ENCODE measurements around the gene ABCC10.
A peak's percentile ranks its signal among the peaks of the same experiment; 100 is the strongest.
"Not testable (repeated sequence)": the region's sequence is repeated elsewhere in the genome, so short reads cannot be mapped to it uniquely, and the experiment has no call there.

ABCC10 gene

DNA sequence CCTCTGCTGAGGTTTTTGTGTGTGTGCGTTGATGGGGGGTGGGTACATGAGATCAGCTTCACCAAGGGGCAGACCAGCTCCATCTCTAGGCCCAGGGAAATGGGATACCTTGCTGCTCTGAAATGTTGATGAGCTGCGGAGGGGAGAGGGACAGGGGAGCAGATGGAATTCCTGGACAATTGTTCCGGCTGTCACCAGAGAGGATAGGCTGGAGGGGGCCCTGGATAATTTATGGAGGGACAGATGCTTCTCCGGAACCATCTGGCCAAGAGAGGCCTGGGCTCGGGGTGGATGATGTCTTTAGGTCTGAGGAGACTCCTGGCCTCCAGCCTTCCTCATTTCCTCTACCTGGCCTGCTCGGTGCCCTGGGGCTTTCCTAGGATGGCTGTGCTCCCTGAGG lies 48.2 kb downstream of the ABCC10 start:
- DNase-seq: no peak

DNA sequence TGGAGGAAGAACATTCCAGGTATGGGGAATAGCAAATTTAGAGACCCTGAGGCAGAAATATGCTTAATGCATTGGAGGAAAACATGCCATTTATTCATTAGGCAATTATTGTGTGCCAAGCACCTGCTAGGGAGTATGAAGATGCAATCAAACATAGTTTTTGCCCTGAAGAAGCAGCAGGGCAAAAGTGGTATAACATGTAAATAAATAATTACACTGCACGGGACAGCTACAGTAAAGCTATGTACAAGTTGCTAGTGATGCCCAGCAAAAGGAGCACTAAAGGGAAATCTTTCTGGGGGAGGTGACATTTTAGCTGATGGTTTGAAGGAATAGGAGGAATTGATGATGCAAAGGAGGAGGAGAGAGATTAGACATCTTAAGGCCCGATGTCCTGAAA lies 49.4 kb downstream of the ABCC10 start:
- no peak for DNase-seq

DNA sequence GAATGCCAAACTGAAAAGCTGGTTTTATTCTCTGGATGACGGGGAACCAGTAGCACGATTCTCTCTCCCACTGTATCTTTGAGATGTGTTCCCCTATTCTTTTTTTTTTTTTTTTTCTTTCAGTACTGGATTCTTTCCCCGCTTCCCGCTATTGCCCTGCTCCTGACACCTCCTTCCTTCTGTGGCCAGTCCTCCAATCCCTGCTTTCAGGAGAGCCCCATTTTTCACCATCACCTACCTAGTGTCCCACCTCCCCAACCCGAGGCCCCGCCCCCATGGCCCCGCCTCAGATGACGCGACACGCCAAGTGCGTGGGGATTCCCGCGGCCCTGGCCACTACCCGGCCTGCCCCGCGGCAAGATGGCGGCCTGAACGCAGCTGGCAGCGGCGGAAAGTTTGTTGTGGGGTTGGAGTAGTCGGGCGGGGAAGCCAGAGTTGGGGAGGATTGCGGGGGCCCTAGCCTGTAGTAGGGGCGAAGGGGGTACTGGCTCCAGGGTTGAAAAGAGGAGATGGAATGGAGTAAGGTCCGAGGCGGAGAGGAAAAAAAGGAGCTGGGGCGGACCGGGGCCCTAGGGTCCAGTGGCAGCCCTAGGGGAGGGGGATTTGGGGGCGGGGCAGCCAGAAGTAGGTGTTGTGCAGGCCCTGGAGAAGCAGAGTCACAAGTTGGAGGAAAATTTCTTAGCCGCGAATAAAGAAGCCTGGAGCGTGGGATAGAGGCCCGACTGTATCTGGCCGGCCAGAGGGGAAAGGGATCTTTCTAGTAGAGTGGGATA lies 50.1 kb downstream of the ABCC10 start, which contains the start of gene TJAP1:
TJAP1 (plus strand) TSS at position 336 of the 773 bp plus-strand sequence. CDS start 21,432 bp downstream, outside the sequence.
- peak; percentile 96 for DNase-seq

DNA sequence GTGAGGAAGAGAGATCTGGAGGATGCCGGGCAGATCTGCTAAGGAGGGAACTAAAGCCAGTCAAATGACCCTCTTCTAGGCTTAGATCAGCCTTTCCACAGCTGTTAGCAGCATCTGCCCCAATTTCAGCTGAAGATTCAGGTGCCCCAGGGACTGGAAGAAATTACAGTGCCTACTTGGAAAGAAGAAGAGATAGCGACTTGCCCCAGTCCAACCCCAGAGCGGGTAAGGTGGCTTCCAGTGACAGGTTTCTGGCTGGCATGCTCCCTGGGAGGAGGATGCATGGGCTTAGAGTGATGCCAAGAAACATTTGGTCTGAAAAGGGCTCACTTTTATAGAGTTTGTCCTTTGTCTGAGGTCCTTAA lies 50.6 kb downstream of the ABCC10 start:
- DNase-seq: no peak

DNA sequence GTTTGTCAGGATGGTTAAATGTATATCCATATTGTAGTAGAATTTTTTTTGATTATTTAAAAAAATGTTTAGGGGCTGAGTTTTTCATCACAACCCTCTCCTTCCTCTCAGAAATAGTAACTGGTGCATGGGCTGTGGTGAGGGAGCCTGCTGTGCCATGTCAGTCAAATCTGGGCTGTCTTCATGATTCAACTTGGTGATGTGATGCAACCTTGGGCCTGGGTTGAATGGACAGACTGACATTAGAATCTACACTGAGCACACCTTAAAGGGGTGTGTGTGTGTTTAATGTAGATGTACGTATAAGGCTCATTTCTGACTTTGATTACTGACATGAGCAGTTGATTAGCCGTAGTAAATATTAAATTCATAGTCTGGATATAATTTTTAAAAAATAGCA lies 53.7 kb downstream of the ABCC10 start:
- DNase-seq: no peak

DNA sequence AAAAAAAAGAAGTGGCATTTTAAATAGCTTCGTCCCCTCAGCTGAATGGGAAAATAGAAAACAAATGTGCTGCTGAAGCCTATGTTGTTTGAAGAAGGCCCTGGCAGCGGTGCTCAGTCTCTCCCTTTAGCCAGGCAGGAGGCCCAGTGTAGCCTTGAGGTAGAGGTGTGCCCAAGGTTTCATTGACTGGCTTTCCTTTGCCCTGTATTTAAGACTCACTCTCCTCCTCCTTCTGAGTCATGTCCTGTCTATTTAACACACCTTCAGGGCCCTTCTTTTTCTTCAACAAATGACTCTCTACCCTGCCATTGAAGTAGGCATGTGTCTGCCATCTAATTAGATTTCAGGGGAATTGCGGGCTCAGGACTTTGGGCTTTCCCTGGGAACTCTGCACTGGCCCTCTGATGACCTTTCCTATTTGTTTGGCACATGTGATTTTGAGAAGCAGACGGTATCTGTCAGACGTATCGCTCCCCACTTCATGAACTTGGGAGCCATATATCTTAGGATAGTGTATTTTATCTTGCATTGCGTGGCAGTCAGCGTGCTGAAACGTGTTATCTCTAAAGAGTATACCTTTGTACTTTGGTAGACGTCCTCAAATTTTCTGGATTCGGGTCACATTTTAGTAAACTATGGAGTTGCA lies 54.4 kb downstream of the ABCC10 start:
- no peak for DNase-seq

DNA sequence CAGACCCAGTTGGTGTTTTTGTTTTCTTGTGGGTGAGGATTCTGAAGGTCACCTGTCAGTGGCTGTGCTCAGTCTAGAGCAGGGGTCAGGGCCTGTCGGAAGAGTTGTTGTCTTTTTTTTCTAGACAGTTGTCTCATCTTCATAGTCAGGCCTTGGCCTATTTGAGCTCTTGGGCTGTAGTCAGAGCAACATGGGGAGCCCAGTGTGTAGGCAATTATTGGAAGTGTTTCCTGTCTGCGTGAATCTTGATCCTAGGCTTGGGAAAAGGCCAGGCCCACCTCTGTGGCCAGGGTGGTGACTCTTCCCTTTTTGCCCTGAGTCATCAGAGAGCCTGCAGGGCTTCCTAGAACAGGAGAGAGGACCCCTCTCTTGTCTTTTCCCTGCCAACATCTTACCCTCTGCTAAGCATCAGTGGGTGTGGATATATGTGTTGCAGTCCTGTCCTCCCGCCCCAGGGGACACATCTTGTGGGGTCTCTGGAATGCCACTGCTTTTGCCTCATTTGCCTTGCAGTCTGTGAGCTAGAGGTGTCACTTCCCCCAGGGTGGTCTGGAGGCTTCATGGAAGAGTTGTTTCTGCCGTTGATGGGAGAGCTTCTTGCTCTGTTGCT lies 61.4 kb downstream of the ABCC10 start:
- DNase-seq: no peak

DNA sequence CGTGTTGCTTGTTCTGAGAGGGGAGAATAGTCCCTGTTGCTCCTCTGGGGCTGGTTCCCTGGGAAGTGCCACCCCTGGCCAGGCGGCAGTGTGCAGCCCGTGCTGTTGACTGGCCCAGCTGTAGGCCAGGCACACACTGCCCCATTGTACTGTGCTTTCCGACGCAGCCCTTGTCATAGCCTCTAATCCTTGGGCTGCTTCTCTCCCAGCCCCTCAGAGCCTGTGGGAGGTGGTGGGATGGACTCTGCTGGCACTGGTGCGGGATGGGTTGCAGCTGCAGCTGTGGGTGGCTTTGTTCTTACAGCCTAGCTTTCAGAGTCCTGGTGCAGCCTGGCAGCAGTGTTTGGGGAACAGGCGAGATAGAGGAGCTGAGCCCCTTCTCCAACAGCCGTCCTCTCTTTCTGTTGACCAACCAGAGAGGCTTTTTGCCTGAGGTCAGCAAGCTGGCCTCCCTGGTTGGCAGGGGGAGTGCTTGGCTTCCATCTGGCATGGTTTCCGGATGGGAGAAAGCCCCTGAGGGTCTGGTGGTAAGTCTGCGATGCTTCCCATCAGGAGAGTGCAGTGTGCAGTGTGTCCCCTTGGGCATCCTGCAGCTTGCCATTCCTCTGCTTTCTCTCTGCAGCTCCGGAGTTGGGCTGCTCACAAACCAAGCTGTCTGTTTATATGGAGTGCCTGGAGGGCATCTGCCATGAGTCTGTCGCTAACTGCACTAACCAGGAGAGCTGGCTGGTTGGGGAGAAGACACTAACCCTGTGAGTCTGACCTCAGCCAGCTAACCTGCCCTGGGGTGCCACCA lies 62.1 kb downstream of the ABCC10 start:
- no peak for DNase-seq

DNA sequence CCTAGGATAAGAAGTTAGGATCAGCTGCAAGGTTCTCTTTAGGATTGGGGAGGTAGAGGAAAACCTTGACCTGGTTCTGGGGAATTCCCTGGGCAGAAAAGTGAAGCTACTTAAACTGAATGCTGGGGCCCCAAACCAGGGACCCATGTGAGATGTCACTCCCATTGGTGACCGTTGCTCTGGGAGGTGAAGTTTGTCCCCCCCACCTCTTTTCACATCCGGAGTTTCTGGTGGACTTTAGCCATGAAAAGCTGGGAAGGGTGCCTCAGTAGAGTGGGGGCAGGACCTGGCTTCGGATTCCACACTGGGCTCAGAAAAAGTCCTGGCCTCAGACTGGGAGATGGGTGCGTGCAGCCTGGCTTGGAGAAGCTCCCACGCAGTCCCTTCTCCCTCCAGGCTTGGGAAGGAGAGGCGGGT lies 63.2 kb downstream of the ABCC10 start:
- no peak for DNase-seq

DNA sequence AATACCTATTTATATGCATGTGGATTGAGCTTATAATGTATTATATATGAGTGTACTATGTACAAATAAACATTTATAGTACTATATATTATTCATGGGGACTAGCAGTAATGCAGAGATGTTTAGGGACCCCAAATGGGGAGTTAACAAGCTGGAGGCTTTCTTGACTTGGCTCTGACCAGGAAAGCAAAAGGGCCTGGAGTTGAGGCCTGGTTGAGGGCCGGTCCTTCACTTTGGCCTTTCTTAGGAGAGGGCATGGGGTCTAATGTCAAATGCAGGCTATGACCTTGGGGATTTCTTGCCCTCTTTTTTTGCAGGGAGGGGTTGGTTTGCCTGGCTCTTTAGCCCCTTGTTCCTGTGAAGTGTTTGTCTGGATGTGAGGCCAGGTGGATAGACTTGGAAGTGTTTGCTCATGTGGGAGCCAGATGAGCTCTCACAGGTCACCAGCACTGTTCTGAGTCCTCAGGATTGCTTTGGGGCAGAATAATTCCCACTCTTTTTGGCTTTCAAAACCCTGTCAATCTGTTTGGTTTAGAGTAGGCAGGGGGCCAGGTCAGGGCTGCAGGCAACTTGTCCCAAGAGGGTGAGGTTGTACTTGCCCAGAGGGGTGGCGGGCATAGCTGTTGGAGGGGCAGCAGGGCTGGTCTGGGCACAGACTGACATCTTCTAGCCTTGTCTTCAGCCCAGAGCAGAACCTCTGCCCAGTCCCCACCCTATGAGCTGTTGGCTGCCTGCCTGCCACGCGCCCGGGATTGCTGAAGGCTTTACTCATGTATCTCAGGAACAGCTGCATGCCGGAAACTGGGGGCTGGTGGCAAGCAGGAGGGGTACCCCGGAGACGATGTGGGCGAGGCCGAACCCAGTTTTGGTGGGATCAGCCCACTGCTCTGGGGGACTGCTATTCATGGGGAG lies 64.7 kb downstream of the ABCC10 start:
- no peak for DNase-seq

DNA sequence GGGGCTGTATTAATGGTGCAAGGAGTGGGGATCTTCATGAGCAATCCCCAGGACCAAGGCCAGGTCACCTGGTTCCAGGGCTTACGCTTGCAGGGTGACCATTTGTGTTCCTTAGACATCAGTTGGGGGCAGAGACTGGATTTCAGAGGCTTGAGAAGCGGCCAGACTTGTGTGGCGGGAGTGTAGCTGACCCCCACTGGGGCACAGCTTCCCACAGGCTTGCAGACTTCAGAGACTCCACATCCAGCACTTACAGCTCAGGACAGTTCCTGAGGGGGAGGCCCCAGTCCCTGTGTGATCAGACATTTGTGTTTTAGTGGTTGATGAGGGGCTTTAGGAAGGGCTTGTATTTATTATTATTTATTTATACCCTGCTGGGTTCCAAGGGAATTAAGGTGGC lies 65.3 kb downstream of the ABCC10 start:
- no peak for DNase-seq

DNA sequence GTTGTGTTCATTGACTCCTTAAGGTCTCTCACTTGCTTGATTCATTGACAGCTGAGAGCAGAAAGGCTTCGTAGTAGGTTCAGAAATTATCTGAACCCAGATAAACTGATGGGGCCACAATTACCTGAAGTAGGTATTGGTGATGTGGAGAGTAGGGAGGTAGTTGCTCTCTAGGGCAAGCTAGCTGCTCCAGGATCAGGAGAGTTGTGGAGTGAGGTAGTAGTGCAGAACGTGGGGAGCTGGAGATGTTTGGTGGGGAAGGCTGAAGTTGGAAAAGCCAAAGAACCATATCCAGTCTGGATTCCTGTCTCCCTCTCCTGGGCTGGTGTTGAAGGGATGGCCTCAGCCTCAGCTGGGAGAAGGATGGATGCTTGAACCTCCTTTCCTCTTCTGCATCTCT lies 65.9 kb downstream of the ABCC10 start:
- DNase-seq: no peak

DNA sequence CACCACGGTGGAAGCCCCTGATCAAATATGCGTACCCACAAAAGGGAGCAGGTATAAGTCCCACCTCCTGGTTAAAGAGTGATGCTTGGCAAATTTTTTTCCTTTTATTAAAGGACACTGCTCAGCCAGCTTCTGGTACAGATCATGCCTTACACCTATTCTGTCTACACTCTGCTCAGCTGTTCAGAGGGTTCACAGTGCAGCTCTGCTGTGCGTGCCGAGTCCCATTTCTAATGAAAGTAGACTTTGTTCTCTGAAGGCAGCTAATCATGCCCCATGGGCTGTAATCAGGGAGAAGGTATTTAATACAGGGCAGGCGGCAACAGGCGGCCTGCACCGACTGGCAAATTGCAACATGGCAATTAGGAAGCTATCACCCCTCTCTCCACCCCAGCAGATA lies 66.5 kb downstream of the ABCC10 start:
- no peak for DNase-seq

DNA sequence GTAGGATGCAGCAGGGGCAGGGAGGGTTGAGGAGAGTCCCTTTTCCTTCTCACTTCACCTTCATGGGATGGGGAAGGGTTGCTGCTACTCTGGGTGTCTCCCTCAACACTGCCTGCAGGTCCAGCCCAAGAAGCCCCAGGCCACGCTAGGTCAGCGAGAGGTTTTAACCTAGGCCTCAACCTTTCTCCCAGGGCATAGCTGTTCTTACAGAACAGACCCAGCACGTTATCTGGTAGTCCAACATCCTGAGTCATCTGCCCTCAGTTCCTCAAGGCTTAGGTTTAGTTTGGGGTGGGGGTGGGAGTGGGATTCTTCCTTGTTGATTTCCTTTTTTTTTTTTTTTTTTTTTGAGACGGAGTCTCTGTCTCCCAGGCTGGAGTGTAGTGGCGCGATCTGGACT lies 67.0 kb downstream of the ABCC10 start:
- DNase-seq: no peak

DNA sequence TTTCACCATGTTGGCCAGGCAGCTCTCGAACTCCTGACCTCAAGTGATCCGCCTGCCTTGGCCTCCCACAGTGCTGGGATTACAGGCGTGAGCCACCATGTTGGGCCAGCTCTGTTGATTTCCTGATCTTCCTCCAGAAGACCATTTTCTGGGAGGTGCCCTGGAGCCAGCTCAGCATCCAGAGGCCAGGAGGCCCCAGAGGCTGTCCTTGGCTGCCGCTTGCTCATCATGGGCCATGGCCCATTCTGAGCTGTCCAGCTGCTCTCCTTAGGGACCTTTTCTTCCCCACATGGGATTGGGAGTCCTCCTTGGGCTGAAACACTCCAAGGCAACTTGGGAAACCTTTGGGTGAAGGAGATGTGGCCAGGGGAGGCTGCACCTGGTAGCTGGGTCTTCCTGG lies 67.4 kb downstream of the ABCC10 start:
- no peak for DNase-seq

DNA sequence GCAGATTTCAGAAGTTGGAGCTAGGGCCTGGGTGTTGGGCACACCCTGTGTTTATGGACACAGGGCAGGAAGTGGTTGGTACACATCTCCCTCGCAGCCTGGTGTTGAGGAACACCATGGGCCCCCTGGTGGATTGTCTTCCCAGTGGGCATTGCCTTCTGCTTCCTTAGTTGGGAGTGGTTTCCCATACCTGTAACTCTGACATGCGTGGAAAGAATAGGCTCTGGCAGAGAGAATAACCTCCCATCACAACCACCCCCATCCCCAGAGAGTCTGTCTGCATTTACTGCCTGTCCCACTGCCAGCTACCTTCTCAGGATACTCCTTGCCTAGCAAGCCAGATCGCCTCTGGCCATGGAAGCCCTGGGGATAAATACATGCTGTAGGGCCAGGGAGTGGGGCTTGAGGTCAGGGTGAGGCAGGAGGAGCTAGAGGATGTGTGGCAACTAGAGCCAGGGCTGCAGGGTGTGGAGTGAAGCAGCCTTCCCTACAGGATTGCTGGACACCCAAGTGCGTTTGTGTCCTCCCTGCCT lies 68.1 kb downstream of the ABCC10 start:
- DNase-seq: no peak

DNA sequence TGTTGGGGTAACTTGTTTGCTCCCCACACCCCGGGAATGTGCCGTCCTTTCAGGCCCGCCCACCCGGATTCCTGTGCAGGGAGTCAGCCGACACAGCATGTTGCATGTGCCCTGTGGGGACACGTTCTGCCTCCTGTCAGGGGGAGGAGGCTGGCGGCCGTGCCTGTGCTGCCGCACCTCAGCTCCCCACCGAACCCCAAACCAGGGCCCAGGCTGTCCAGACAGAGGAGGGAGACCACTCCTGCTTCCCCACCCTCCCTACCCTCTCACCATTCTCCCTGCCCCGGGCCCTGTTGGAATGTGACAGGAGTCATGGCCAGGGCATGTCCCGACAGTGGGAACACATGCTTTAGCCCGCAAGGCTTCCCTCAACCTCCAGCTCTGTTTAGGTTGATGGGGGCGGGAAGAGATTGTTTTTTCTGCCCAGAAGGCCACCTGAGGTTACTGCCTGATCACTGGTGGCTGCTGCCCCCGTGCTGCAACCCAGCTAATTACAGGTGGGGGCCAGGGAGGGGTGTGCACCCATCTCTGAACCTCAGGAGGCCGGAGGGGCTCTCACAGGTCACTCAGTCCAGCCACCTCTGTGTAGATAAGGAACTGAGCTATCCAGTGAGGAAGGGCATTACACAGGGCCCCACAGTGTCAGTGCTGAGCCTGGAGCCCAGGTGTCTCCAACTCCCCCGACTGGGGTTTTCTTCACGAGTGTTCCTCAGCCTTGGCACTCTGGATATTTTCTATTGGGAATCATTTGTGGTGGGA lies 69.2 kb downstream of the ABCC10 start:
- no peak for DNase-seq

DNA sequence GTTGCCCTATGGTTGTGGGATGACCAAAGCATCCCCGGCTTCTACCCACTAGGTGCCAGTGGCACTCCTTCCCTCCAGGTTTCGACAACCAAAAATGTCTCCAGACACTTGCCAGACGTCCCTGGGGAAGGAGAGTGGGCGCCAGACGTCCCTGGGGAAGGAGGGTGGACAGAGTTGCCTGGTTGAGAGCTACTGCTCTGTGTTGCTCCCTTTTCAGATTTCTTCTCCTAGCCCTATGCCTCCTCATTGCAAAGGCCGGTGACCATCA lies 69.7 kb downstream of the ABCC10 start:
- DNase-seq: no peak

DNA sequence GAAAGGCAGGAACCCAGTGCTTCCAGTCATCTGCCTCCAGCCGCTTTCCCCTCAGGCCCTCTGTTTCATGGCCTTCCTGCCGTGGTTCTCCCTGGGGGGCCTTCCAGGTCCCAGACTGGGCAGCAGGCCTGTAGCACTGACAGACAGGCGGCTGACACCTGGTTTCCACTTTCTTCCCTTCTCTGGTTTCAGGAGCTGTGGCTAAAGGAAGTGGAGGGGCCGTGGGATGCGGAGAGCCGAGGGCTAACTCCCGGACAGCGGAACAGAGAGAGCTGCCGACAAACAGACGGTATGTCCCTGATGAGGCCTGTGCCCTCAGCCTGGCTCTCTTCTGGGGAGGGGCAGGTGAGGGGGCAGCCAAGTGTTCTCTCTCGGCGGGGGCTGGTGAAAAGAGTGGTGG lies 70.3 kb downstream of the ABCC10 start:
- DNase-seq: no peak

DNA sequence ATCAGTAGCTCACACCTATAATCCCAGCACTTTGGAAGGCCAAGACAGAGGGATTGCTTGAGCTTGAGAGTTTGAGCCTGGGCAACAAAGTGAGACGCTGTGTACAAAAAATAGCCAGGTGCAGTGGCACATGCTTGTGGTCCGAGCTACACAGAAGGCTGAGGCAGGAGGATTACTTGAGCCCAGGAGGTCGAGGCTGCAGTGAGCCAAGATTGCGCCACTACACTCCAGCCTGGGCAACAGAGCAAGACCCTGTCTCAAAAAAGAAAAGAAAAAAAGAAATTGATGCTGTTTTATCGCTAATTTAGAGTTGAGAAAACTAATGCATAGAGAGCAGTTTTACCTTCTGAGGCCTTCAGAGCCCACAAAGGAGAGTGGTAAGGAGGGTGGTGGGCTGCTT lies 71.0 kb downstream of the ABCC10 start:
- not testable (repeated sequence) for DNase-seq

DNA sequence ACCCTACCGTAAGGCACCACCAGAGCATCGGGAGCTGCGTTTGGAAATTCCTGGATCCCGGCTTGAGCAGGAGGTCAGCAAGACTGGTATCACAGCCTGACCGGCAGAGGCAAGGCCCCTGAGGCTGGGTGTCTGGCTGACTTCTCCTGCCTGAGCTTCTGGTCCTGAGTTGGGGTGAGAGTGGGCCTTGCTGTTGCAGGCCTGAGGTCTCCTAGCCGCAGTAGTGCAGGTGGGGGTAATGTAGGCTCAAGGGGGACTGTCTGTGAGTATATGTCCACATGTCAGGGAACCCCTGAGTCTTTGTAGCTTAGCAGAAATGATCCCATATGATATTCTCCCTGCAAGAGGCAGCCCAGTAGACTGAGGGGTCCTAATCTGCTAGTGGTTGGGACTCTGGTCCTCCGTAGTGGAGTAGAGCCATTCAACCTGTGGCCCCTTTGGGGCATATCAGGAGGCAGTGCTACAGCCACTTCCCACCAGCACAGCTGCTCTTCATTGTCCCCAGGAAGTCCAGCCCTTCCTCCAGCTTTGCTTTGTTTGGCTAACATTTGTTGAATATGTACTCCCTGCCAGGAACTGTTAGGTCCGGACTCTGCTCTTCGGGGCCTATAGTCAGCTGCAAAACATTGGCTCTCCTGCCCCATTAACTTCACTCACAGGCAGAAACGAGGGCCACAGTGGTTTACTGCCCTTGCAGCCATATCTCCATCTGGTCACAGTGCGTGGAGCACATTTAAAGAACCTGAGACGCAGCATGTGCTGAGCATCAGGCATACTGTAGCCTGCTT lies 71.9 kb downstream of the ABCC10 start:
- DNase-seq: no peak

All from activated CD4-positive, alpha-beta T cell treated with anti-CD3 and anti-CD28 coated beads for 1 hour (primary cell).